HG03565 (cell line): ENCODE data around the gene DBF4B.

Experiments used
- ATAC-seq: cut with Tn5 transposase; IDR thresholded peaks from one replicate; pipeline ENCODE4 v1.9.1; 2021; ENCODE audit warnings: mild to moderate bottlenecking, moderate library complexity; ENCODE audit not compliant: unreplicated experiment

Gene DBF4B

GRCh38 chr17:44776628-44777393, 68.3 kb downstream of the DBF4B start:
- ATAC-seq, result no peak

- ATAC-seq, result no peak
Measured at GRCh38 chr17:44777394-44778348, 69.2 kb downstream of the DBF4B start.

GRCh38 chr17:44778656-44779210, 70.3 kb downstream of the DBF4B start:
- ATAC-seq, result no peak

DNA sequence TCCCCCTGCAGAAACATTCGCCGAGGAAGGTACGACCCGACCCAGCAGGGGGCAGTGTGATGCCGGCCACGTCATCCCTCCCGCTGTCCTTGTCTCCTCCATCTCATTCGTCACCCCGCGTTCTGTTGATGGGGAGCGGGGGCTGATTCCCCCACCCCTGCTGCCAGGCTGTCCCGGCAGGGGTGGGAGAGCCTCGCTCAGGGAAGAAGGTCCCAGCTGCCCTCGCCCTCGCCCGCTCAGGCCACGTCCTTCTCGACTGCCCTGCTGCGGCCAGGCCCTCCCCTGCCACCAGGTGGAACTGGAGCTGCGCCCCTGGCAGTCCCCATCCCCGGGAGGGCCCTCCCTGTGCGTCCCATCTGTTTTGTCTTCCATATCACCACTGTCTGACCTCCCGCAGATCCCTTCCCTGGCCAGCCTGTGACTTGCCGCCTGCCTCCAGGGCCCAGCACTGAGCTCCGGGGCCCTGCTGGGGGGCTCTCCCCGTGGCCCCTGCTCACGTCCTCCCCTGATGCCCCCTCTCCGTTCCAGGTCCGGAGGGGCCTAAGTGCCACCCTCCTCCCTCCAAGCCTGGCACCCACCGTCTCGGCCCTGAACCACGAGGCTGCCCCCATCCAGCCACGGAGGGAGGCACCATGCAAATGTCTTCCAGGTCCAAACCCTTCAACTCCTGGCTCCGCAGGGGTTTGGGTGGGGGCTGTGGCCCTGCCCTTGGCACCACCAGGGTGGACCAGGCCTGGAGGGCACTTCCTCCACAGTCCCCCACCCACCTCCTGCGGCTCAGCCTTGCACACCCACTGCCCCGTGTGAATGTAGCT, 71.0 kb downstream of the DBF4B start:
- ATAC-seq, result no peak

- ATAC-seq, result no peak
Measured at GRCh38 chr17:44780161-44780560, 71.7 kb downstream of the DBF4B start.

DNA sequence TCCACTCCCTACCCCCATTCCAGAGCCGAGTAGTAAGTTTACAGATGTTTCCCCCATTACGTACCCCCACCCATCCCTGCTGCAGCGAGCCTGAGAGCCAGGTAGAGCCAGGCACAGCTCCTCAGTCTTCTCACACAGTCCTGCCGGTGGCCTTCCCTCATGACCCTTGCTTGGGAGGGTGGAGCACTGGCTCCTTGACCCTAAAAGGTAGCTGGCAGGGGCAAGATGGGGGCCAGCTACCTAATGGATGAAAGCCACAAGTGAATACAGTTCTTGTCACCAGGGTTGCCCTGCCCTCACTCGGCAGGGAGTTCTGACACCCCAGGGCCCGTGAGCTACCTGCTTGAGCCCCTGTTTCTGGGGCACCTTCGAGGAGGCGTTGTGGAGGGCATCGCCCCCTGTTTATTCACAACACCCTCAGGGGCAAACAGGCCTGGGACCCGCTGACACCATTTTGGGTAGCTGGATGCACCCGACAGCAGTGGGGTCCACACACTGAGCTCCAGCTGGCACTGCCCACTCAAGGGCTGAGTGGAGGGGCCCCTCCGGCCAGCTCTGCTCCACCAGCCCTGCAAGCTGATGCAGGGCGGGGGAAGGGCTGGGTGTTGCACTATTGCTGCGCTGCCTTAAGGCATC, 72.5 kb downstream of the DBF4B start:
- no peak for ATAC-seq

DNA sequence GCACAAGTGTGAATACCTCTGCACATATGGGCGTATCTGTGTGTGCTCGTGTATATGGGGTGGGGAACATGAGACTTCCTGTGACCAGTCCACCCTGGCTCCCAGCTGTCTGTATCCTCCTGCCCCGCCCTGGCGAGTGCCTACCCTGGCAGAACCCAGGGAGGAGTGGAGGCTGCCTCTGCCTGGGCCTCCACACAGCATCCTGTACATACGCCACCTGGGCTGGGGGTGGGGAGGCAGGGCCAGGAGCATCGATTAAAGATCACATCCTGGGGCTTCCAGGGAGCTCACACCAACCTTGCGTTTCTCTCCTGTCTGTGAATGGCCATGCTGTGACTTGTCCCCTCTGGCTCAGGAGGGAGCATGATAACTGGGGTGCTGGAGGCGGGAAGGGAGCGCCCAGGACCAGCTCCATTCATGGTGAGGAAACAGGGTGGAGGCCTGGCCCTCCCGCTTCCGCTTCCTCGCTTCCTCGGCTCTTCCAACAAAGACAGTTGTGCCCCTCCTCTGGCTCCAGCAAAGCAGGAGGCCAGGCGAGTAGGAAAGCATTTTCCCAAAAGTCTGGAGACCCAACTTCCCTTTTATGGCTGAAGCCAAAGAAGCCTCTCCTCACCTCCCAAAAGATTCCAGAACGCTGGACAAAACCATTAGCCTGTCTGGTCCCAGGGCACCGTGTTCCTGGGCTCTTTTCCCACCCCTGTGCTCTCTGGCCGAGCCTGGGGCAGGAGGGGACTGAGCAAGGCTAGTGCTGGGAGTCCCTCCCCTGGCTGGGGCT, 73.3 kb downstream of the DBF4B start:
- ATAC-seq, result no peak

- no peak for ATAC-seq
Measured at GRCh38 chr17:44782326-44782850, 73.9 kb downstream of the DBF4B start.

DNA sequence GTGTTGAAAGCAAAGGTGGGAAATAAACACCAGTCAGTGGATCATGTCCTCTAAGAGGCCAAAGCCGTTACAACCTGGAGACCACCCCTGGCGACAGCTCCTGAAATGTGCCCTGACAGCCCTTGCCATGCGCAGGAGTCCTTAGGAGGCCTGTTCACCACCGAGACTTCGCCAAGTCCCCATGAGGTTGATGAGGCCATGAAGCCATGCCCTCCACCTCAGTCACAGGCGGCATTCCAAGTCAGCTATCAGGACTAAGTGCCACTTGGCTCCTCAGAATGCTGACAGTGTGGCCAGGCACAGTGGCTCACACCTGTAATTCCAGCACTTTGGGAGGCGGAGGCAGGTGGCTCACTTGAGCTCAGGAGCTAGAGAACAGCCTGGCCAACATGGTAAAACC, 77.5 kb downstream of the DBF4B start:
- ATAC-seq, result no peak

DNA sequence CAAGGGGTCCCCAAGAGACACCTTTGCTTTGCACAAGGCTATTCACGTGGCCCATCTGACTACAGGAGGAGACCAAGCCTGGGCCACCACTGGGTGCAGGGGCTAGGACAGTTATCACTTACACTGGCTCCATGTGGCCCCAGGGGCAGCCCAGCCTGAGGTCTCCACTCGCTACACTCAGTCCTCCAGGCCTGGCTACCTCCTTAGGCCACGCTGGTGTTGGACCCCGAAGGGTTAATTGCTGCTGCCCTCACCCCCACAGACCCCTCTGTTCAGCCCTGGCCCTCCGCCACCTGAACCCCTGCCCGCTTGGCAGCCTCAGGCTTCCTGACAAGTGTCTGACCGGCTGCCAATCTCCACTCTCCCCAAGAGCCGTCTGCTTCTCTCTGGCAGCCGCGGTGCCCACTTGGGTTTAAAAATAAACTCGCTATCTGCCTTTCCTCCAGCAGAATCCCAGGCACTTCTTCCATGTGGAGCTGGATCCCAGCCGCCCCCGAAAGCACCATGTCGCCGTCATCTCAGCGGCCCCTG, 78.2 kb downstream of the DBF4B start:
- no peak for ATAC-seq

- ATAC-seq, result no peak
Measured at GRCh38 chr17:44787271-44787940, 78.9 kb downstream of the DBF4B start.

DNA sequence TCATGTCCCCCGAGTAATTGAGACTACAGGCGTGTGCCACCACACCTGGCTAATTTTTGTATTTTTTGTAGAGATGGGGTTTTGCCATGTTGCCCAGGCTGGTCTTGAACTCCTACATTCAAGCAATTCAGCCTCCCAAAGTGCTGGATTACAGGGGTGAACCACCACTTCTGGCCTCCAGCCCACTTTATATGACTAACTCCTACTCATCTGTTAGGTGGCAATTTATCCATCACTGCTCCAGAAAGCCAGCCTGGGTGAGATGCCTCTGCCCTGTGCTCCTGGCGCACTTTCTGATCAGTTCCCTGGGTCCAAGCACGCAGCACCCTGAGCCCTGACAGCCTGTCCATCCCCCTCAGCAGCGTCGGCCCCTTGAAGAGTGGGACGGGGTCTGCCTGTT, 79.7 kb downstream of the DBF4B start:
- no peak for ATAC-seq

- ATAC-seq, result no peak
Measured at GRCh38 chr17:44792276-44792675, 83.8 kb downstream of the DBF4B start.

GRCh38 chr17:44793885-44794842, 85.7 kb downstream of the DBF4B start:
- no peak for ATAC-seq

DNA sequence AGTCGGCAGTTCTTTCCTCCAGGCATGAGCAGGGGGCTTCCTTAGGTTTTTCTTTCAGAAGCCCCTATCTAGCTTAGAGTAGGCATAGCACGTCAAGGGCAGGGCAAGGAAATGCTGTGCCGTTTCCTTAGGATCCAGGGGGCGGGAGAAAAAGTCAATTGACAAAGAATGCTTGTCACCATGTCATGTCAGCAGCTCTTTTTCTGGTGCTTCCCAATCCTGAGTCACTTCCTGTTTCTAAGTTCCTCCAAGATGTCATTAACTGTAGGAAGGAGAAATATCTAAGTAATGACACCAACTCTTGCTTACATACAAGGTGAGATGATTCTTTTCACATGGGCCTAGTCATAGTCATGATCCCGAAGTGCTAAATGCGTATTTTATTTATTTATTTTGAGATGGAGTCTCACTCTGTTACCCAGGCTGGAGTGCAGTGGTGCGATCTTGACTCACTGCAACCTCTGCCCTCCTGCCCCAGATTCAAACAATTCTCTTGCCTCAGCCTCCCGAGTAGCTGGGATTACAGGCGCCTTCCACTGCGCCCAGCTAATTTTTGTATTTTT, 86.5 kb downstream of the DBF4B start:
- no peak for ATAC-seq

DNA sequence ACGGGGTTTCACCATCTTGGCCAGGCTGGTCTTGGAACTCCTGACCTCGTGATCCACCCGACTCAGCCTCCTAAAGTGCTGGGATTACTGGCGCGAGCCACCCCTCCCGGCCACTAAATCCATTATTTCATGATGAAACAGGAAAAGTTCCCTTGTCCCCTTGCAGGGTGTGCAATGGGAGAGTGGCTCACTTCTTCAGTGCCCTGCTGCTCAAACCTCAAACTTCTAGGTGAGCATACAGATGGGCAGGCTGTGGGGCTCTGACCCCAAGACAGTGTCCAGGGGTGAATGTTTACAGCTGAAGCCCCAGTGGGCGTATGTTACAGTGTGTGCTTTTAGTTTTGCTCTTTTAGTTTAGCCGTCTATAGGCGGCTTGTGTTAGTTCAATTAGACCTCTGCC, 87.0 kb downstream of the DBF4B start:
- no peak for ATAC-seq

DNA sequence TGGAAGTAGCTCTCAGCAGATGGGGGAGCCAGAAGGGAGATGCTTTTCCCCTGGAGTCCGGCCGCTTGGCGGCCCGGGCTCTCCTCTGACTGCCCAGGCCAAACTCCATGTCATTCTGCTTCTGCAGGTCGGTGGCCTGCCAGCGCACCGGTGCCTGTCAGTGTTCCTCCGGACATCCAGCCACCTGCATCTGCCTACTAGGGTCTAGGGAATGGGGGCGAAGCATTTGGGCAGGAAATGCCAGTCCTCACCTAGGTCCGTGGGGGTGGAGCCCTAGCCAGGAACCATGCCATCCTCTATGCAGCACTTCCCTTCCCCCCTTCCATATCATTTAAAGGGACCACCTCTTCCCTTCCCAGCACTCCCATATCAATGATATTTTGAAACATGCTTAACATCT, 87.5 kb downstream of the DBF4B start:
- ATAC-seq, result no peak
